ENCODE results near the gene TMEM53.
A peak's percentile ranks its signal among the peaks of the same experiment; 100 is the strongest.
"Not testable (repeated sequence)": the region's sequence is repeated elsewhere in the genome, so short reads cannot be mapped to it uniquely, and the experiment has no call there.

The TMEM53 gene

DNA sequence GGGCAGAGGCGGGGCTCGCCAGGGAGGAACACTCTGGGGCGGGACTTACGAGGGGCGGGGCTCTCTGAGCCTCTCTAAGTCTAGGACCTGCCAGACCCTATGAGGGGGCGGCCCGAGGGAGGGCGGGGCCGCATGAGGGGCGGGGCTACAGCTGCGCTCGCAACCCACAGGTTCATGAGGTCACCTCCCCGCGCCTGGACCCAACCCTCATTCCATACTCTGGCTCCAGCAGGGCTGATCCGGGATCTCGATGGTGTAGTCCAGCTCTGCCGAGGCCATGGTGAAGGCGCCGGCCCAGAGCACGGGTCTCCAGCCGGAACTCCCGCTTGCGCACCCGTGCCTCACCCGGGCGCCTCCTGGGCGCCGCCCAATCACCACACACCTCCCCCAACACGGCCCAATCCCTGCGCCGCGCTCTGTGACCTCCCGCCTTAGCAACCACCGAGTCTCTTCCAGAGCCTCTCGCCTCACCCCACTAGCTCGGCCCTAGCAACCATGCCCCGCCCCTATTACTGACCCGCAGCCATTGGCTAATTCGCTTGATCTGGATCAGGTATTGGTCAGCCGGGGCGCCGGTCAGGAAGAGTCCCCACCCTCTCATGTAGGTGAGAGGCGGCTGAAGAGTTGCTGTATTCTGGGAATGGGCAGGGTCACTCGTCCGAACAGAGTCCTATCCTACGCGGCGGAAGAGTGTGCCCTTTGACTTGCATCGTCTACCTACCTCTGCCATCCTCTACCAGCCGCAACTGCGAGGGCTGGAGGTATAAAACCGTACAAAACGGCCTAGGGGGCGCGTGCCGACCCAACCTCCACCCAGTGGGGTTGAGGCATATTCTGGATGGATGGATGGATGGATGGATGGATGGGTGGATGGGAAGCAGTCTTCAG lies at the start of gene TMEM53, which contains the start of gene ARMH1:
TMEM53 (minus strand) TSS at position 369 of the 888 bp plus-strand sequence; CDS start at position 279, 90 bp downstream.
ARMH1 (plus strand) TSS at position 602 of the 888 bp plus-strand sequence. CDS start 14,984 bp downstream, outside the sequence.
- DNase-seq (ENCODE audit: low read depth), result peak; percentile 99

DNA sequence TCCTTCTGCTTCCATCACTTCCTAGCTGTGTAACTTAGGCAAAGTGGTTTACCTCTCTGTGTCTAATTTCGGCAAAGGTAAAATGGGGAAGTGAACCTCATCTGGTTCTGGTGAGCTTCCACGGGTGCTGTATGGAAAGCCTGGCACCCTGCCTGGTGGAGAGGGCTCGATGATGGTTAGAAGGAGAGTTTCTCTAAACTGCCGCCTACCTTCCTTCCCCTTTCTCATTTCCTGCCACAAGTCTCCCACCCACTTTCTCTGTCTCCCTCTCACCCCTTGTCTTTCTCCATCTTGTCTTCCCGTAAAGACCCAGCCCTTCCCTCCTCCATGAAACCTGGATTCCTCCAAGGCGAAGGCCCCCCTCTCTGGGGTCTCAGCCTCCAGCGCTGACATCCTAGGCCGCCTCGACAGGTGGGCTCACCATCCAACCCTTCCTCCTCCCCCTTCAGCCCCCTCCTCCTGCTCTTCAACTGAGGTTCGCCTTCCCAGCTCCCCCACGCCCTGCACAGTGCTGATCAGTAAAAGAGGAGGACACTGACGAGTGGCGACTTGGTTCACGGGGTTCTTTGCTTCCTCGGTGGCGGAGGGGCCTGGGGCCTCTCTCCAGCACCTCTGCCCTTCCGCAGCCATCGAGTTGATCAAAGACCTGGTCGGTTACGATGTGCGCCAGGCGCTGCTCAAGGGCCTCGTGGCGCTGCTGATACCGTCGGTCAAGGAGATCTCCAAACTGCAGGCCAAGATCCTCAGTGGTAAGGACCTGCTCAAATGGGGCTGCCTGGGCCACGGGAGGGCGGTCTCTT lies 49.4 kb upstream of the TMEM53 start:
- DNase-seq (ENCODE audit: low read depth), result no peak

DNA sequence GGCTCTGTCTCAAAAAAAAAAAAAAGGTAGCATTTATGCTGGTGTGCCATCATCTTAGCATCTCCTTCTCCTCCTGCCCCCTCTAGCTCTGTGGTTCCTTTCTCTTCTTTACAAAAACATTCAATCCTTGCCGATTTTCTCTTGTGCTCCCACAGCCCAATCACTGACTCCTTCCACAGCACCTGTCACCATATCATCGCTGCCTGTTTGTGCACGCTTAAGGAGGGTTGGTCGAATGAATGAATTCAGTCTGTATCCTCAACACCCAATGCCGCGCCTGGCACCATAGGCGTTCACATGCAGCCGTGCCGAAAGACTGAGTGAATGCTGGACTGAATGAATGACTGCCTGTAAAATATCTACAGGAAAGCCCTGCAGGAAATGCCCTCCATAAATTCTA lies 48.8 kb upstream of the TMEM53 start:
- no peak for DNase-seq (ENCODE audit: low read depth)

DNA sequence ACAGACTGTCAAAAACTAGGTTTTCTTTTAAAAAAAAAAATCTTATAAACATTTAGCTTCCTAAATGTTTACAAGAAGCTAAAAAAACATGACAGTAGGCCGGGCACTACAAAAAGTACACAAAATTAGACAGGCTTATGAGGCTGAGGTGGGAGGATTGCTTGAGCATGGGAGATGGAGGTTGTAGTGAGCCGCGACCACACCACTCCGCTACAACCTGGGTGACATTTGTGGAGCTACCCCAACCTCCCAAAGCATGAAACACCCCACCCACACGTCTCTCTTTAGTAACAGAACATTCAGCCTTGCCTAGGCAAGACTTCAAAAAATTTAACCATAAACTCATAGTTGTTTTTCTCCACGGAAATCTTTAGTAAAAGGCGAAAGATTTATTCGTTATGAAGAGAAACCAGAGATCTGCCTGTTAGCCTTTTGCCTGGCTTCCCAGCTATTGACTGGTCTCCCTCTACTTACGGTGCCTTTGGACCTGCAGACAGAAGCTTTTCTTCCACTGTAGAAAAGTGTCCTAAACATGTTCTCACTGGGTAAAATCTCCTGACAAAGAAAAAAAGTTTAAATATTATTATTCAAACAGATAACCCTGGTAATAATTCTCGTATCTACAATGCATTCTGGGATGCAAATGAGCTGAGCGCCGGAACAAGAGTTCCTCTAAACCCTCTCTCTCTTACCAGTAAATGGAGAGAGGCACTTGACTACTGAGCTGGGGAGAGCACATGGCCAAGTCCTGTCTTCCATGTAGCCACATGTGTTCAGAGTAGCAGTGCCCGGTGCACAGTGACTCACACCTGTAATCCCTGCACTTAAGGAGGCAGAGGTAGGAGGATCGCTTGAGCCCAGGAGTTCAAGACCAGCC lies 47.4 kb upstream of the TMEM53 start:
- peak; percentile 95 for DNase-seq (ENCODE audit: low read depth)

DNA sequence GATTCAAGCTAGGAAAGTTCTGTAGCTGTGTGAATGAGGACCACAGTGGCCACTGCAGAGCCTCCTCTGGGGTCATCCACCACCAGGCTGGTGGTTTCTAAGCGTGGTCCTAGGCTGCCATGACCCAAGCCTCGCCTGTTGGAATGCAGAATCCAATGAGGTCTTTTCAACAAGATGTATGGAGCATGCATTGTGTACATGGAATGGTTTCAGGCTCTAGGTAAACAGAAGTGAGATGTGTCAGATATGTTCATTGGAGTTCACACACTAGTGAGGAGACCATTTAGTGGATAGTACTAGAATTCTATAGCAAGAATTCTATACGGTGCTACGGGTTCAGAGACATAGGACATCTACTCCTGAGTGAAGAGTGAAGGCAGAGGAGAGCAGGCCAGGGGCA lies 46.0 kb upstream of the TMEM53 start:
- DNase-seq (ENCODE audit: low read depth), result peak; percentile 83

DNA sequence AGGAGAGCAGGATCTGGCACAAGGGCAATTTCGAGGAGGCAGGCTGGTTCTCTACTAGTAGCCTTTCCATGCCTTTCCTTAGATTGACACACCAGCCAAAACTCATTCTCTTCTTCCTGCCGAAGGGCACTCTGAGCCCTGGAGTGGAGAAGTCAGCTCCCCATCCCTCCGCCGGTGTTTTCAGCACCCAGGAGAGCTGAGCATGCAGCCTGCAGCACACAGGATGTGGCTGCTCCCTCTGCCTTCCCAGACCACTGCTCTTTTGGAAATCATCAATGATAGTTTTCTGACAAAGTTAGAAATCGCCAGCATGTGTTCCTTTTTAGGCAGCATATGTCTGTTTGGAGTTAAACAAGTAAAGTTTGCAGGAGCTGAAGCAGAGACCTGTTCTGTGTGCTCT lies 45.0 kb upstream of the TMEM53 start:
- peak; percentile 34 for DNase-seq (ENCODE audit: low read depth)

DNA sequence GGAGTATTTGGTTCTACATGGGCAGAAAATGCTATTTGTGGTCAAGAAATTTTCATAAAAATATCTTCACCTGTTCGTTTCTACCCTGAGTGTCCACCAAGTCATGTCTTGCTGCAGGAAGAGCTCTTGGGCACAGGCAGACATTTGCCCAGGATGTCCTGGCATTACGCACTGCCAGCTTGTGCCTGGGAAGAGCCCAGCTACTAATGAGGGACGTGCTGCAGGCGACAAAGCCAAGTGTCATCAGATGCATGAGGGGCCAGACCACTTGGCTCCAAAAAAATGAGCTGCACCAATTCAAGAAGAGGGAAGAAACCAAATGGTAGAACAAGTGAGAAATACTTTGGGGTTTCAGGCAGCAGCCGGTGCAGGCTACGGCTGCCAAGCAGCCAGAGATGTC lies 43.8 kb upstream of the TMEM53 start:
- DNase-seq (ENCODE audit: low read depth), result no peak

DNA sequence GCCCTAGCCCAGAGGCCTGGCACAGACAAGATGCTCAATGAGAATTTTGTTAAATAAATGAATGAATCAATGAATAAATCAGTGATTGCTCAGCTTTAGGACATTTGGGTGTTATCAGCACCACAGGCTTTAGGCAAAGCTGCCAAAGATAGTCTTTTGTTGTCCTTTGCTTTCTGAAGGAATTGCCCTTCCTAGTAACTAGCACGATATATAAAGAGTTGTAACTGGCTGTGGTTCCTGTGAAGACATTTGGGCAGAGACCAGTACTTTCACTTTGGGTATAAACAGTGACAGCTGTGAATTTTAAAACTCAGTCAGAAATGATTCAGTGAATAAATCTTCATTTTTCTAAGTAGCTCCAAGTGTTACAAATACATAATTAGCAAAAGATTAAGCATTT lies 43.4 kb upstream of the TMEM53 start:
- no peak for DNase-seq (ENCODE audit: low read depth)

DNA sequence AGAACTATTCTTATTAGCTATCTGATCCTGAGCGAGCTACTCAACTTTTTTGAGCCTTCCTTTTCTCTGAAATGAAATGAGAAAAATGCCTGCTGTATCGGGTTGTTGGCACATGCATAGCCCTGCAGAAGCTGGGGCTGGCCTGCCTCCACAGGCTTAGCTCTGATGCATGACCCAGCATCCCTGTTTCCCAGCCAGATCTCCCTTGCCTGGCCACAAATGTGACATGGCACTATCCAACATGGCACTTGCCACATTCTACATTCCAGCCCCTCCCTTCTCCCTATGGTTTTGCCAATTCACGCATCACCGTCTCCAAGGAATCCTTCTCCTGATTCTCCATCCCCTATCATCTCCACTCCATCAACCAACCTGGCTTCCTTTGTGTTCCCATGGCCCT lies 42.9 kb upstream of the TMEM53 start:
- DNase-seq (ENCODE audit: low read depth), result no peak

DNA sequence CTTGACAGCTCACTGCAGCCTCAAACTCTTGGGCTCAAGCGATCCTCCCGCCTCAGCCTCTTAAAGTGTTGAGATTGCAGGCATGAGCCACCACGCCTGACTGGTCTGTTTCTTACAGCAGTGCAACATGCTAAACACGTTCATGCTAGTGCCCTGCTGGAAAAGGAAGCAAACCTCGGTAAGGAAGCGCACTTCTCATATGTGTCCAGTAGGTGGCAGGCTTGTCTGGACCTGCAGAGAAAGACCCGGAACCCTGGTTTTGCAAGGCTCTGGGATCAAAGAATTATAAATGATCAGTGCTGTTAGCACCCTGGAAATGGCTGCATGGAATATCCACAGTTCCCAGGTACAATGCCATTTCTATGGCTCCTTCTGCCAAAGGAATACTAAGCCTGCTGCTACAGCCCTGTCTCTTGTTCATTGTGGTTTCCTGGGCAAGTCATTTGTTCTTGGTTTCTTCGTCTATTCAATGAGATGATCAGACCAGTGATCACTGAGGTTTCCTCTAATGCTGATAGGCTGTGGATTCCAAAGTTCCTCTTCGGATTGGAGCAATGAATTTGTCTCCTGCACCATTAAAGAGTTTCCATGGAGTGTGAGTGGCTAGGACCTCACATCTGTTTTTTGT lies 40.8 kb upstream of the TMEM53 start:
- DNase-seq (ENCODE audit: low read depth), result peak; percentile 81

DNA sequence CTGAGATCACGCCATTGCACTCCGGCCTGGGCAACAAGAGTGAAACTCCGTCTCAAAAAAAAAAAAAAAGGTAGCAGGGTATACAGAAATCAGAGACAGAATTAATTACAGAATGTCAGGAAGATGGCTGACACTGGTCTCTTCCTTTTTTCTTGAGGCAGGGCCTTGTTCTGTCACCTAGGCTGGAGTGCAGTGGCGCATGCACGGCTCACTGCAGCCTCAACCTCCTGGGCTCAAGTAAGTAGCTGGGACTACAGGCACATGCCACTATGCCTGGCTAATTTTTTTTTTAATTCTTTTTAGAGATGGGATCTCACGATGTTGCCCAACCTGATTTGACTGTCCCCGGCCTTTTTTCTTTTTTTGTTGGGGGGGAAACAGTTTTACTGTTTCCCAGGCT lies 40.3 kb upstream of the TMEM53 start:
- DNase-seq (ENCODE audit: low read depth), result no peak

DNA sequence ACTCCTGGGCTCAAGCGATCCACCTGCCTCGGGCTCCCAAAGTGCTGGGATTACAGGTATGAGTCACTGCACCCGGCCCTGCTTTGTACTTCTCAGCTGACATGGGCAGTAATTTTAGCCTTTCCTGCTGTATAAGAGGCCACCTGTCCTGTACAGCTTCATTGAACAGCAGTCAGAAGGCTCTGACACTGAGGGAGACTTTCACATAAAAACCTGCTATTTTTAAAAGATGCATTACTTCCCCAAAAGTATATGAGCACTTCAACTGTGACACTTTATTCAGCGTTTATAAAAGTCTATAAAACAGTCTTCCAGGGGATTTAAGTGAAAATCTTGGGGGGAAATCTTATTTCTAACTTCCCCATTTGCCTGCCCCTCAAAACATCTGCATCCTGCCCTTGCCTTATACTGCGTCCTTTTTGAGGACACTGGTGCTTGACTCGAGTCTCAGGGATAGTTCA lies 39.1 kb upstream of the TMEM53 start:
- DNase-seq (ENCODE audit: low read depth), result no peak

DNA sequence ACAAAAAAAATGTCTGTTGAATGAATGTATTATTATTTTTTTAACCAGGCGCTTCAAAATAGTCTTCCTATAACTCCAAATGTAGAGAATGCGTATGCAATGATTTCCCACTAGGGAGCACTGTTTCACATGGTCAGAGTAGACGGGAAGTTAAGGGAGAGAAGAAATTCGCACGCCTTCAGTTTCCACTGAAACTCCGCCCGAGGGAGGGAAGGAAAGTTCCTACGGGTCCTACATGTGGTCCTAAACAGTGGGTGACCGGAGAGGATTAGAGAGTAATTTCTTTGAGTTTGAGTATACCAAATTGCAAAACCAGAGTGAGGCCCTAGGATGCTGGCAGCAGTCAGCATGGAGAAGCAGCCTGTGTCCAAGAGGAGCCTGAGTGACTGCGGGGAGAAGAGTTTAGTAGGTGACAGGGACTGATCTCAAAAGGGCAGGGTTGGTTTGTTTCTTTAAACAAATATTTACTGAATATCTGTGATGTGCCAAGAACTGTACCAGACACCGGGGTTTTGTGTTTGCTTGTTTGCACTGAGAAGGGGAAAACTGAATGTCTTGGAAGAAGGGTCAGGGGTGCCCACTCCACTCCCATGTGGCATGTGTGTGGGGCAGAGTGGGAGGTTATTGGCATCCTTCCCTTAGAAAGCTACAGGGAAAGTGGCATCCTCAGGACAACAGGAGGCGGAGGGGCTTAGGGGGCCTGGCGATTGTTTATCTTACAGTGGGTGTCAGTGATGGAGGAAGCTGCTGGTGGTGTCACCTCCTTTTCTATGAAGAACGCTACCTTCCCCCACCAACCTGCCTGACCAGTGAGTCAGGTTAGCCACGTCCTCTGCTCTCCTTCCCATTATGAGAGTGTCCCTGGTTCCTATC lies 33.9 kb upstream of the TMEM53 start:
- peak; percentile 60 for DNase-seq (ENCODE audit: low read depth)

DNA sequence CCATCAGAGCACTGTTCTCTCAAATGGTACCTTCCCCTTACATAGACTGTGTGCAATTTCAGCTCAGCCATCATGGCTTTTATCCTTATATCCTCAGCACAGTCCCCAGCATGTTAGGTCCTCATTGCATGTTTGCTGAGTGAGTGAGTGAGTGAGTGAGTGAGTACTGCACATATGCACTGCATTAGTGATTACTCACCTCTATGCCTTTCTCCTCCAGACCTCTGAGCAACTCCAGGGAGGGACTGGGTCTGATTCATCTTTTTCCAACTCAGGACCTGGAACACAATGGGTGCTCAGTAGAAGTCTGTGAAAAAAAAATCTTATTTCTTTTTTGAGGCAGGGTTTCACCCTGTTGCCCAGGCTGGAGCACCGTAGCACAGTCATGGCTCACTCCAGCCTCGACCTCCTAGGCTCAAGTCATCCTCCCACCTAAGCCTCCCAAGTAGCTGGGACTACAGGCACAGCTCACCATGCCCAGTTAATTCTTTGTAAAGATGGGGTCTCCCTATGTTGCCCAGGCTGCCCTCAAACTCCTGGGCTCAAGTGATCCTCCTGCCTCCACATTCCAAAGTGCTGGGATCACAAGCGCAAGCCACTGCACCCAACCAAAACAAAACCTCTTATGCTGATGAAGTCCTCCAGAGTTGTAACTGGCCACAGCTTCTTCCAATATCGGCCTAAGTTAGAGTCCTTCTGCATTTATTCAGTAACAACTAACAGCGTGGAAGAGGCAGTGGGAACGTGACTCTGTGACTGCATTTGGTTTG lies 33.0 kb upstream of the TMEM53 start:
- DNase-seq (ENCODE audit: low read depth), result peak; percentile 97

DNA sequence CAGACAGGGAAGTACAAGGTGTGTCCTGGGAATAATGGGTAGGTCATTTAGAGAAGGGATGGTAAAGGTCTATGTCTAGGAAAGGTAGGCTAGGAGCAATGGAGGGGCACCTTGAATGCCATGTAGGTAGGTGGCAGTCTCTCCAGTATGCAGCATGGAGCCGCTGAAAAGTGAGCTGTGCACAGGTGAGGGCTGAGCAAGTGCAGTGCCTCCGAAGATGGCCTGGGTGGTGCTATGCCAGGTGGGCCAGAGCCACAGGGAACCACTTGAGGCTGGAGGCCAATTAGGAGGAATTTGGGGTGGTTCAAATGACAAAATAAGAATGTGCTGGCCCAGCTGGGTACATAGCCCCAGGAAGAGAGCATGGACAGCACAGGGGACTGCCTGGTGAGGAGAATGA lies 31.7 kb upstream of the TMEM53 start:
- DNase-seq (ENCODE audit: low read depth), result no peak

DNA sequence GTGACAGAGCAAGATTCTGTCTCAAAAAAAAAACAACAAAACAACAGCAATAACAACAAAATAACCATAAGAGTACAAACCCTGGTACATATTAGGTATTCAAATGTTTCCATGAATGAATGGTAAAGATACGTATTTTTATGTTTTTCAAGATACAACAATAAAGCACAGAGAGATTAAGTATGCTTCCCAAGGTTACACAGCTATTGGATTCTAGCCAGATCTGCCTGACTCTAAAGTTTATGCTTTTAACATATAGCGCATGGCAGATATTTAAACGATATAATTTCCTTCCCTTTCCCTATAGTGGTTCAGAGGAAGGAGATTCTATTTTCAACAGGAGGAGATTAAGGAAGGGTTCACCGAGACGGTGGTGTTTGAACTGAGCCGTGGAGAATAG lies 31.2 kb upstream of the TMEM53 start:
- no peak for DNase-seq (ENCODE audit: low read depth)

DNA sequence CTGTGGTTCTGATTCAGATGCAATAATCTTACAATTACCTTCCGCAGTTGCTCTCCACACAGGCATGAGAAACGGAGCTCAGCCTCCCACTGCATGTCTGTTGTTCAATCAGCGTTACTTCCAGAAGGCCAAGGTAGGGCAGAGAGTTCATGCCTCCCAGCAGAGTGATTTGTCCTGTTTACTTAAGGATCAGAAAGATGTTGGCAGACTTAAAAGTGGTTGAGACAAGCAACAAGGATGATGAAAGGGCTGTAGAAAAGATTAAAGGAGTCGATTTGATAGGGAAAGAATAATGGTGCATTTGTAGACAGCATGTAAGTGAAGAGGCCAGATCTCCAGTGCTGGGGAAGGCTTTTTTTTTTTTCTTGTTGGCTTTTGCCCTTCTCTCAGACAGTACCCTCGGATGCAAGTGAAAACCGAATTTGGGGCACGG lies 26.9 kb upstream of the TMEM53 start:
- DNase-seq (ENCODE audit: low read depth), result no peak

DNA sequence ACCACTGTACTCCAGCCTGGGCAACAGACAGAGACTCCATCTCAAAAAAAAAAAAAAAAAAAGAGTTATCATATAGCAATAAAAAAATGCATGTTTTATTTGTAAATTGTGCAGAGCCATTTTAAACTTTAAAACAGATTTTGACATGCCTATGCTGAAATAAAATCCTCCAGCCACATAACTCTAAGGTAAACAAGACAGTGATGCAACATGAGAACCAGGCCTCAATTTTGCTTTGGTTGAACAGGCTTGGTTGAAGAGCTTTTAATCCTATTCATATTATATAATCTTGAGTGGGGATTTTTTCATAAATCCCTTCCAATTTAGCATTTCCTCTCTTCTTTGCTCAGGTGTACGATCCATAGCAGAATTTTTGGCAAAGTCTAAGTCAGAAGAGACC lies 26.3 kb upstream of the TMEM53 start:
- no peak for DNase-seq (ENCODE audit: low read depth)

DNA sequence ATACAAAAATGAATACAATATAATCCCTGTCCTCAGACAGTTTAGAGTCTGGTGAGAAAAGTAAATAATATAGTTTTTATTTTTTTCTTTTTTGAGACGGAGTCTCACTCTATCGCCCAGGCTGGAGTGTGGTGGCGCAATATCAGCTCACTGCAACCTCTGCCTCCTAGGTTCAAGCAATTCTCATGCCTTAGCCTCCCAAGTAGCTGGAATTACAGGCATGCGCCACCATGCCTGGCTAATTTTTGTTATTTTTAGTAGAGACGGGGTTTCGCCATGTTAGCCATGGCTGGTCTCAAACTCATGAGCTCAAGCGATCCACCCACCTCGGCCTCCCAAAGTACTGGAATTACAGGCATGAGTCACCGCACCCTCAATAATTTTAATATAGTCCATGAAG lies 25.1 kb upstream of the TMEM53 start:
- not testable (repeated sequence) for DNase-seq (ENCODE audit: low read depth)

DNA sequence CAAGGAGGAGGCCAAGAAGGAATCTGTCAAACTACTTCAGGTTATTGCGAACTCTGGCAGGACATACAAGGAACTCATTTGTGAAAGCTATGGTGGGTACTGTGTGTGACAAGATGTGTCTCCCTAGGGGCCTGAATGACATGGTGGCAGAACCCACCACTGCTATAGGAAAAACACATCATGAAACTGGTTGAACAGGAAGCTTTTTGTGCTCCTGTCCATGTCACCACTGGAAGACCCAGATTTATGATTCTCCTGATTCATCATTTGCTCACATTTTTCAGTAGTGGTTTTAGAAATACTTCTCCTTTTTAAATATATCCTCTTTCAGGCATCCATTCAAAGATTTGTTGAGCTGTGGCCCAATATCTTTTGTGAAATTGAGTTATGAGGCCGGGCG lies 23.9 kb upstream of the TMEM53 start:
- DNase-seq (ENCODE audit: low read depth), result no peak
